ENCODE results near the gene ARL13B. TPM values are rescaled to one million over a fixed set of nuclear protein-coding genes. Genes with fewer than 3 reads are reported as not detected.

ARL13B gene
- total RNA-seq, 4 donors from 2014 or later = 6.6 to 10.4 (median 9.4) TPM

GRCh38 chr3:94049267-94049666, 69.3 kb downstream of the ARL13B start:
- TF ChIP-seq CTCF (IDR thresholded peaks at IDR 0.05; ENCODE audit: low read depth) = no peak

- no peak for TF ChIP-seq CTCF (IDR thresholded peaks at IDR 0.05; ENCODE audit: low read depth)
Measured at GRCh38 chr3:94050546-94050945, 70.6 kb downstream of the ARL13B start.

- no peak for TF ChIP-seq CTCF (IDR thresholded peaks at IDR 0.05; ENCODE audit: low read depth)
Measured at GRCh38 chr3:94061297-94061696, 81.3 kb downstream of the ARL13B start.

GRCh38 chr3:94062513-94063404, 82.8 kb downstream of the ARL13B start, which contains the start of the genes DHFR2 and NSUN3:
Gene DHFR2 (minus strand): TSS chr3:94062916. CDS start chr3:94061511, 1,405 bp downstream.
Gene NSUN3 (plus strand): TSS chr3:94063061. CDS start chr3:94063127, 66 bp downstream.
- TF ChIP-seq CTCF (IDR thresholded peaks at IDR 0.05; ENCODE audit: low read depth) = no peak

- TF ChIP-seq CTCF (IDR thresholded peaks at IDR 0.05; ENCODE audit: low read depth) = no peak
Measured at GRCh38 chr3:94063496-94064119, 83.7 kb downstream of the ARL13B start.

- no peak for TF ChIP-seq CTCF (IDR thresholded peaks at IDR 0.05; ENCODE audit: low read depth)
Measured at GRCh38 chr3:94064243-94064860, 84.4 kb downstream of the ARL13B start.

GRCh38 chr3:94065122-94065521, 85.2 kb downstream of the ARL13B start:
- no peak for TF ChIP-seq CTCF (IDR thresholded peaks at IDR 0.05; ENCODE audit: low read depth)
